Activated naive CD4-positive, alpha-beta T cell treated with anti-CD3 and anti-CD28 coated beads for 36 hours (primary cell): ENCODE results near the gene RALGAPA1. TPM values are rescaled to one million over a fixed set of nuclear protein-coding genes. Genes with fewer than 3 reads are reported as not detected.

Experiments
- CTCF ChIA-PET: fragments of 350-600 bp; sonication (Branson Sonifier 250); formaldehyde crosslinking; loops from one replicate; lab custom pipeline; 2021; ENCODE audit warnings: antibody characterized with exemption; lab: Charles Lee
- DNase-seq: peaks from one replicate; pipeline ENCODE4 v3.0.0-alpha.2; 2020
- H3K27ac Mint-ChIP-seq: one replicate; pipeline ENCODE4 v1.8.0; 2021; ENCODE audit warnings: mild to moderate bottlenecking, mixed read lengths
- H3K27me3 Mint-ChIP-seq: one replicate; pipeline ENCODE4 v1.8.0; 2021; ENCODE audit warnings: low read depth, mixed read lengths
- H3K36me3 Mint-ChIP-seq: one replicate; pipeline ENCODE4 v1.8.0; 2021; ENCODE audit warnings: low read depth, mixed read lengths
- H3K4me1 Mint-ChIP-seq: one replicate; pipeline ENCODE4 v1.8.0; 2021; ENCODE audit warnings: low read depth, mixed read lengths
- H3K4me3 Mint-ChIP-seq: one replicate; pipeline ENCODE4 v1.8.0; 2021; ENCODE audit warnings: mild to moderate bottlenecking, moderate library complexity, mixed read lengths
- H3K9me3 Mint-ChIP-seq: one replicate; pipeline ENCODE4 v1.8.0; 2021; ENCODE audit warnings: mixed read lengths
- intact Hi-C: fragments of 100-400 bp; cut with micrococcal nuclease; formaldehyde crosslinking; loops from one replicate; pipeline ENCODE4 v1.15.1; 2023
- total RNA-seq, 2 experiments: library from RNA; stranded (reverse); gene quantifications; one replicate each; pipeline ENCODE4 v1.2.3, GENCODE V29; 2021

The RALGAPA1 gene
- total RNA-seq, 2 experiments from 2014 or later, result 18.6 to 21.0 TPM

DNA sequence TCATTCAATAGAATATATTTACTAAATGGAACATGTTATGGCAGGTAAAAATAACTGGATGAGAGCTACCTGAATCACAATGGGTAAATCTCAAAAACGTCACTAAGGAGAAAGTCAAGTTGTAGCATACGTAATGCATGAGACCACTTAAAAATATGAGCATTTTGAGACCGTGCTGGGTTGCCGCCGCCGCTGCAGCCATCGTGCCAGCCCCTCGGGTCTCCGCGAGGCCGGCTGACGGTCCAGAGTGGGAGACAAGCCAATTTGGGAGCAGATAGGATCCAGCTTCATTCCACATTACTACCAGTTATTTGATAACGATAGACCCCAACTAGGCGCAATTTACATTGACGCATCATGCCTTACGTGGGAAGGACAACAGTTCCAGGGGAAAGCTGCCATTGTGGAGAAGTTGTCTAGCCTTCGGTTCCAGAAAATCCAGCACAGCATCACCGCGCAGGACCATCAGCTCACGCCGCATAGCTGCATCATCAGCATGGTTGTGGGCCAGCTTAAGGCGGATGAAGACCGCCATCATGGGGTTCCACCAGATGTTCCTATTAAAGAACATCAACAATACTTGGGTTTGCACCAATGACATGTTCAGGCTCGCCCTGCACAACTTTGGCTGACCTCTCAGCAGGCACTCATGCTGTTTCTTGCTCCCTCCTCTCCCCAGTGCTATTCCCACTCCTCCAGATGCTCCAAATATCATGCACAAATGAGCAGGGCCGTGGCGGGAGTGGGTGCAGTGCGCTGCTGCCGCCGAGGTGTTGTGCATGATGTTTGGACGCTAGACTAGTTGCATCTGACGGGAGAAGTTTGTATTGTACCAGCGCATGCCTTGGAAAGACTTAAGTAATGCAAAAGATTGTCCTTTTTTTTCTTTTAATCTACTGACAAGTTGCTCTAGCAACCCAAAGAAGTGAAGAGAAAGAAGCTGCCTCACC is 10.8 kb upstream of the RALGAPA1 start:
- no peak overlapping the region for H3K27ac Mint-ChIP-seq
- no peaks in the 10 kb centered on the region for H3K27me3 Mint-ChIP-seq
- no peaks in the 10 kb centered on the region for H3K36me3 Mint-ChIP-seq
- intact Hi-C loops, result loop anchor here (5.0 to 10.0 kb wide), 2 partner anchors 398 to 595 kb away; no protein-coding TSS in a partner anchor
- DNase-seq, result no peak
- CTCF ChIA-PET, result interaction anchor here (1.8 kb wide), 1 partner anchor 10 kb away, joined by 7 read pairs; no protein-coding TSS in a partner anchor
- no peaks in the 10 kb centered on the region for H3K4me1 Mint-ChIP-seq
- no peaks in the 10 kb centered on the region for H3K9me3 Mint-ChIP-seq
- H3K4me3 Mint-ChIP-seq, result no peak overlapping the region

GRCh38 chr14:35818346-35819115 is 9.4 kb upstream of the RALGAPA1 start:
- Mint-ChIP-seq H3K27me3 (no peaks in the 10 kb centered on the region), H3K36me3 (no peaks in the 10 kb centered on the region), H3K4me3 (no peak overlapping the region), H3K4me1 (no peaks in the 10 kb centered on the region), H3K9me3 (no peaks in the 10 kb centered on the region), H3K27ac (no peak overlapping the region)
- CTCF ChIA-PET, result interaction anchor here (0.6 to 3.3 kb wide), 17 partner anchors 8 to 1038 kb away, joined by 3 to 22 read pairs (median 4); partner anchors contain the start of genes BRMS1L and INSM2
- DNase-seq, result peak; percentile 51
- intact Hi-C loops, result loop anchor here (5.0 to 10.0 kb wide), 2 partner anchors 396 to 594 kb away; no protein-coding TSS in a partner anchor

DNA sequence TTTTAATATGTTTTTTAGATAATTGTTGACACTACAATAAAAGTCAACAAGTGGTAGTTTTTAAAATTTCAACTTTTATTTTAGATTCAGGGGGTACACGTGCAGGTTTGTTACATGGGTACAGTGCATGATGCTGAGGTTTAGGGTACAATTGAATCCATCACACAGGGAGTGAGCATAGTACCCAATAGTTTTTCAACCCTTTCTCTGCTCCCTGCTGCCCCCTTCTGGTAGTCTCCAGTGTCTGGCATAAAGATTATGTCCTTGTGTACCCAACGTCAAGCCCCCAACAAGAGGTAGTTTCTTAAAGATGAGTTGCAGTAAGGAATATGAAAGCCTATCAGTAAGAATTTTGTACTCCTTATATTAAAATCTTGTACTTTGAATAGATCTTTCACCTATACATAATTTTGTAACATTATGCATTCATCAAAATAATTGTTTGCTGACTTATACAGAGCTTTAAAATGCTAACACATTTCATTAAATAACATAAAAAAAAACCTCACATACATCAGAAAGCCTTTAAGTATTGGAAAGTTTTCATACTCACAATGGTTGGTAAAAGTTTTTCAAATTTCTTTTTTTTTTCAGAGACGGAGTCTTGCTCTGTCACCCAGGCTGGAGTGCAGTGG is 5.4 kb upstream of the RALGAPA1 start:
- Mint-ChIP-seq H3K27me3 (no peaks in the 10 kb centered on the region), H3K9me3 (no peaks in the 10 kb centered on the region), H3K27ac (no peak overlapping the region), H3K36me3 (no peaks in the 10 kb centered on the region), H3K4me1 (peaks cover 6% of the 10 kb centered on the region), H3K4me3 (no peak overlapping the region)
- CTCF ChIA-PET, result interaction anchor here (0.7 to 4.4 kb wide), 19 partner anchors 9 to 399 kb away, joined by 3 to 27 read pairs (median 4); partner anchors contain the start of gene BRMS1L
- intact Hi-C loops, result loop anchor here (1.0 to 10.0 kb wide), 3 partner anchors 376 to 590 kb away; no protein-coding TSS in a partner anchor
- peak; percentile 91 for DNase-seq

DNA sequence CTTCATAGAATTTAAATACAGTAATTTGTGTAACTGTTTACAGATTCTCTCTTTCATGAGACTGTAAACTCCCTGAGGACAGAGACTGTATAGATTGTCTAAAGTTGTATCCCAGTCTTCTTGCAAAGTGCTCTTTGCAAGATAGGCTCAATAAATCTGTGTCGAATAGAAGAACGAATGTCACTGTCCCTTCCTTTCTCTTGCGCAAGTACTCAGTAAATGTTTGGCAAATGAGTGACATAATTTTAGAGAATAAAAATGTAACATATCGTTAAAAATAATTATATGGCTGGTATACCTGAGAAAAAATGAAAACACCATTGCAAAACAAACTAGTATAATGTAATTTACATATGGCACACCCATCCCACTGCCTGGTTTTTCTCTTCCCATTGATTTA is 1.9 kb upstream of the RALGAPA1 start:
- Mint-ChIP-seq H3K27me3 (no peaks in the 10 kb centered on the region), H3K4me3 (no peak overlapping the region), H3K9me3 (no peaks in the 10 kb centered on the region), H3K4me1 (peaks cover 25% of the 10 kb centered on the region), H3K36me3 (no peaks in the 10 kb centered on the region), H3K27ac (no peak overlapping the region)
- CTCF ChIA-PET, result no interaction called here
- no peak for DNase-seq
- intact Hi-C loops, result loop anchor here (10.0 kb wide), 1 partner anchor 586 kb away; no protein-coding TSS in a partner anchor

- no peaks in the 10 kb centered on the region for H3K9me3 Mint-ChIP-seq
- no peak overlapping the region for H3K27ac Mint-ChIP-seq
- peak overlapping the region; percentile 98 for H3K4me3 Mint-ChIP-seq
- intact Hi-C loops, result loop anchor here (1.0 to 5.0 kb wide), 14 partner anchors 13 to 879 kb away; partner anchors contain the start of genes BRMS1L, FAM177A1, INSM2 and NFKBIA
- CTCF ChIA-PET, result interaction anchor here (0.7 to 1.9 kb wide), 5 partner anchors 9 to 206 kb away, joined by 3 to 7 read pairs (median 5); partner anchors contain the start of gene BRMS1L
- DNase-seq, result no peak
- peaks cover 2% of the 10 kb centered on the region for H3K36me3 Mint-ChIP-seq
- no peaks in the 10 kb centered on the region for H3K27me3 Mint-ChIP-seq
- H3K4me1 Mint-ChIP-seq, result peaks cover 27% of the 10 kb centered on the region
Observed at GRCh38 chr14:35809597-35809996, 502 bp upstream of the RALGAPA1 start.

DNA sequence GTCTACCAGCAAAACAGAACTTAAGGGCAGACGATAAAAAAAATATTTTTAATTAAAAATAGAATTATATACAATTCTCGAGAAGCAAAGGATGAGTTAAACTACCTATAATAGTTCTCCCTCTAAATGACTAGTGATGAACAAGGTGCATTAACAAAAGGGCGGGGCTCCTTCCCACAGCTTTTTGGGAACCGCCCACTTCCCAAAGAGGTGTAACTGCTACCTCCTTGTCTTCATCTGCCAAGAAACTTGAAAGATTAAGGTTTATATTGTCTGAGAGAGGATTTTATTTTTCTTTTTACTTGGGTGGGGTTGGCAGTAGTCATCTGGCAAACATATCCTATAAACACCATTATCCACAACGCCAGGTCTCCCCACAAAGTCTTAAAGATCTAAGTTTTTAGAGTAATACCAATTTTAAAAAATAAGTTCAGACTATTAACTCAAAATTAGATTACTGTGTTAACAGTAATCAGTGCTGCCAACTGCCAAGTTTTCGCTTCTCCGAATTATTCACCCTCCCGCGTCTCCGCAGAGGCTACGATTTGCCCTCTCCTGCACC is 938 bp downstream of the RALGAPA1 start:
- intact Hi-C loops, result loop anchor here (1.0 to 5.0 kb wide), 8 partner anchors 9 to 761 kb away; partner anchors contain the start of genes FAM177A1, INSM2 and PSMA6
- Mint-ChIP-seq H3K36me3 (peaks cover 2% of the 10 kb centered on the region), H3K4me3 (peak overlapping the region; percentile 98), H3K27me3 (no peaks in the 10 kb centered on the region), H3K27ac (peak overlapping the region; percentile 86), H3K4me1 (peaks cover 28% of the 10 kb centered on the region), H3K9me3 (no peaks in the 10 kb centered on the region)
- DNase-seq, result peak; percentile 61
- CTCF ChIA-PET, result interaction anchor here (2.6 kb wide), 1 partner anchor 14 kb away, joined by 8 read pairs; no protein-coding TSS in a partner anchor

GRCh38 chr14:35807131-35807961 is 1.7 kb downstream of the RALGAPA1 start:
- H3K36me3 Mint-ChIP-seq, result peaks cover 2% of the 10 kb centered on the region
- no peak for DNase-seq
- intact Hi-C loops, result loop anchor here (5.0 kb wide), 5 partner anchors 100 to 760 kb away; partner anchors contain the start of genes FAM177A1 and PSMA6
- peak overlapping the region; percentile 98 for H3K4me3 Mint-ChIP-seq
- CTCF ChIA-PET, result interaction anchor here (0.6 to 2.6 kb wide), 4 partner anchors 9 to 1483 kb away, joined by 4 to 8 read pairs (median 6); no protein-coding TSS in a partner anchor
- H3K27me3 Mint-ChIP-seq, result no peaks in the 10 kb centered on the region
- H3K4me1 Mint-ChIP-seq, result peaks cover 33% of the 10 kb centered on the region
- no peaks in the 10 kb centered on the region for H3K9me3 Mint-ChIP-seq
- H3K27ac Mint-ChIP-seq, result no peak overlapping the region

GRCh38 chr14:35806006-35806907 is 2.8 kb downstream of the RALGAPA1 start:
- intact Hi-C loops, result loop anchor here (5.0 kb wide), 5 partner anchors 99 to 759 kb away; partner anchors contain the start of genes FAM177A1 and PSMA6
- Mint-ChIP-seq H3K9me3 (no peaks in the 10 kb centered on the region), H3K27me3 (no peaks in the 10 kb centered on the region), H3K36me3 (peaks cover 4% of the 10 kb centered on the region), H3K4me3 (no peak overlapping the region), H3K27ac (no peak overlapping the region), H3K4me1 (peaks cover 42% of the 10 kb centered on the region)
- CTCF ChIA-PET, result interaction anchor here (1.4 to 2.6 kb wide), 4 partner anchors 10 to 20 kb away, joined by 4 to 8 read pairs (median 5); partner anchors contain the start of gene BRMS1L
- DNase-seq, result no peak

DNA sequence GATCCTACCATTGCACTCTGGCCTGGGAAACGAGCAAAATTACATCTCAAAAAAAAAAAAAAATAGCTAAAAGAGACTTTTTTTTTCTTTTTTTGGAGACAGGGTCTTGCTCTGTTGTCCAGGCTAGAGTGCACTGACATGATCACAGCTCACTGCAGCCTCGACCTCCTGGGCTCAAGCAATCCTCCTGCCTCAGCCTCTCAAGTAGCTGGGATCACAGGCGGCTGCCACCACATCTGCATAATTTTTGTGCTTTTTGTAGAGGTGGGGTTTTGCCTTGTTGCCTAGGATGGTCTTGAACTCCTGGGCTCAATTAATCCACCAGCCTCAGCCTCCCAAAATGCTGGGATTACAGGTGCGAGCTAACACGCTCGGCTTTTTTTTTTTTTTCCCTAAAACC is 11.3 kb downstream of the RALGAPA1 start:
- CTCF ChIA-PET, result no interaction called here
- no peaks in the 10 kb centered on the region for H3K9me3 Mint-ChIP-seq
- intact Hi-C loops, result no loop called here

DNA sequence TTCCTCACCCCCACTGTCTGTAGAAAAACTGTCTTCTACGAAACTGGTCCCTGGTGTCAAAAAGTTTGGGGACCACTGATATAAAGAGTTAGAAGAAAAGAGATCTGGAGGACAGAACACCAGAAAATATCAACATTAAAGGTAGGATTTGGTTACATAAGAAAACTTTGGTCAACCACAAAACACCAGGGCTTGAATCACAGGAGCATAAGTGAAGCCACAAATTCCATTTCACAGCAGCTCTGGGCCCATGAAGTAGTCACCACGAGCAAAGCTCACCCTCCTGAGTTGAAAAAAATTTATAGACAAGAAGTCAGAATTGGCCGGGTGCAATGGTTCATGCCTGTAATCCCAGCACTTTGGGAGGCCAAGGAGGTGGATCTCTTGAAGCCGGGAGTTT is 19.4 kb downstream of the RALGAPA1 start:
- Mint-ChIP-seq H3K4me3 (no peak overlapping the region), H3K27ac (no peak overlapping the region), H3K36me3 (no peaks in the 10 kb centered on the region), H3K27me3 (no peaks in the 10 kb centered on the region), H3K4me1 (peaks cover 32% of the 10 kb centered on the region), H3K9me3 (no peaks in the 10 kb centered on the region)
- no peak for DNase-seq
- intact Hi-C loops, result no loop called here
- CTCF ChIA-PET, result no interaction called here

More for the DNA sequence above, 11.3 kb downstream of the RALGAPA1 start:
- Mint-ChIP-seq H3K4me1 (peaks cover 36% of the 10 kb centered on the region), H3K27me3 (no peaks in the 10 kb centered on the region), H3K27ac (no peak overlapping the region), H3K4me3 (no peak overlapping the region), H3K36me3 (peaks cover 3% of the 10 kb centered on the region)
- no peak for DNase-seq
